CD4-positive, alpha-beta memory T cell (primary cell): ENCODE measurements around the gene PTPN4. TPM values are rescaled to one million over a fixed set of nuclear protein-coding genes. Genes with fewer than 3 reads are reported as not detected.
A peak's percentile ranks its signal among the peaks of the same experiment; 100 is the strongest.

Source experiments
- CTCF ChIA-PET: fragments of 350-600 bp; sonication (Branson Sonifier 250); formaldehyde crosslinking; loops from one replicate; lab custom pipeline; 2021; ENCODE audit warnings: inconsistent platforms; ENCODE audit not compliant: partially characterized antibody; lab: Charles Lee
- POLR2A ChIA-PET: fragments of 350-600 bp; sonication (Branson Sonifier 250); formaldehyde crosslinking; loops from one replicate; lab custom pipeline; 2021; ENCODE audit not compliant: partially characterized antibody; lab: Charles Lee
- DNase-seq, 5 donors: peaks; one replicate each; pipeline versions ENCODE4 v3.0.0 to v3.0.0-alpha.2; 2020 to 2022; ENCODE audit warnings: mixed read lengths in 1 of 5
- H3K27ac ChIP-seq: one replicate; pipeline ENCODE4 v1.7.0; 2013; ENCODE audit warnings: low read depth, low read length
- H3K27me3 ChIP-seq: 2 replicates; pipeline ENCODE4 v1.7.0; 2013; ENCODE audit warnings: mild to moderate bottlenecking, low read length, moderate library complexity; ENCODE audit not compliant: insufficient read depth
- H3K36me3 ChIP-seq: 2 replicates; pipeline ENCODE4 v1.7.0; 2013; ENCODE audit warnings: mild to moderate bottlenecking, low read length, moderate library complexity; ENCODE audit not compliant: insufficient read depth
- H3K4me1 ChIP-seq: 2 replicates; pipeline ENCODE4 v1.7.0; 2013; ENCODE audit warnings: mild to moderate bottlenecking, low read length, moderate library complexity; ENCODE audit not compliant: insufficient read depth
- H3K4me3 ChIP-seq, 2 donors: one replicate each; pipeline ENCODE4 v1.7.0; 2013; ENCODE audit warnings: low read length in 2 of 2, mild to moderate bottlenecking in 1 of 2
- H3K9me3 ChIP-seq, 2 donors: one replicate each; pipeline ENCODE4 v1.7.0; 2013; ENCODE audit warnings: low read length in 2 of 2, control low read depth in 1 of 2; ENCODE audit not compliant: control insufficient read depth in 1 of 2
- H3K27ac Mint-ChIP-seq, 7 donors: one replicate each; pipeline ENCODE4 v1.8.0; 2020 to 2021; ENCODE audit warnings: mixed read lengths in 7 of 7, mild to moderate bottlenecking in 6 of 7, inconsistent platforms in 3 of 7, moderate library complexity in 3 of 7
- H3K27me3 Mint-ChIP-seq, 2 donors: one replicate each; pipeline ENCODE4 v1.8.0; 2020 to 2021; ENCODE audit warnings: mixed read lengths in 2 of 2
- H3K36me3 Mint-ChIP-seq, 2 donors: one replicate each; pipeline ENCODE4 v1.8.0; 2020 to 2021; ENCODE audit warnings: mixed read lengths in 2 of 2, inconsistent platforms in 1 of 2, mild to moderate bottlenecking in 1 of 2
- H3K4me1 Mint-ChIP-seq, 4 donors: one replicate each; pipeline ENCODE4 v1.8.0; 2020 to 2021; ENCODE audit warnings: mixed read lengths in 4 of 4, mild to moderate bottlenecking in 1 of 4
- H3K4me3 Mint-ChIP-seq, 8 donors: one replicate each; pipeline ENCODE4 v1.8.0; 2020 to 2021; ENCODE audit warnings: mixed read lengths in 8 of 8, mild to moderate bottlenecking in 7 of 8, moderate library complexity in 6 of 8, inconsistent platforms in 3 of 8
- H3K9me3 Mint-ChIP-seq, 8 donors: one replicate each; pipeline ENCODE4 v1.8.0; 2020 to 2021; ENCODE audit warnings: mixed read lengths in 8 of 8, mild to moderate bottlenecking in 5 of 8, inconsistent platforms in 3 of 8, moderate library complexity in 1 of 8
- intact Hi-C: fragments of 100-400 bp; cut with micrococcal nuclease; formaldehyde crosslinking; loops from one replicate; pipeline ENCODE4 v1.15.1; 2023
- polyA plus RNA-seq, 2 donors: library from polyadenylated mRNA; unstranded; fragments of 300-500 nt; fragmentation: Illumina TruSeq; gene quantifications; one replicate each; pipeline ENCODE4 v1.2.3, GENCODE V29; 2021
- total RNA-seq, 2 experiments: library from RNA; stranded (reverse); gene quantifications; one replicate each; pipeline ENCODE4 v1.2.3, GENCODE V29; 2021

The PTPN4 gene
- total and polyA plus RNA-seq, 4 experiments from 2014 or later = 83.1 to 137 (median 92.9) TPM

- intact Hi-C loops = no loop called here
- CTCF ChIA-PET = interaction anchor here (0.9 to 5.4 kb wide), 4 partner anchors 9 to 39 kb away, joined by 3 to 22 read pairs (median 4); no protein-coding TSS in a partner anchor
- Mint-ChIP-seq H3K27me3 (peaks cover under 1 to 6% of the 10 kb centered on the region in 2 donors), H3K27ac (no peak overlapping the region), H3K36me3 (peaks cover 0 to 3% of the 10 kb centered on the region in 2 donors), H3K9me3 (no peaks in the 10 kb centered on the region), H3K4me1 (no peaks in the 10 kb centered on the region), H3K4me3 (no peak overlapping the region)
- no peak overlapping the region for H3K27ac ChIP-seq
- H3K27me3 ChIP-seq = no peaks in the 10 kb centered on the region
- H3K4me1 ChIP-seq = no peaks in the 10 kb centered on the region
- no peaks in the 10 kb centered on the region for H3K9me3 ChIP-seq
- POLR2A ChIA-PET = no interaction called here
- H3K36me3 ChIP-seq = no peaks in the 10 kb centered on the region
- no peak overlapping the region for H3K4me3 ChIP-seq
- DNase-seq = no peak
These were observed 17.9 kb upstream of the PTPN4 start for GRCh38 chr2:119741868-119742267.

GRCh38 chr2:119744335-119744939, 15.3 kb upstream of the PTPN4 start:
- DNase-seq = no peak
- CTCF ChIA-PET = no interaction called here
- H3K27me3 Mint-ChIP-seq = peaks cover 6 to 10% of the 10 kb centered on the region in 2 donors
- peaks cover 0 to 3% of the 10 kb centered on the region in 2 donors for H3K36me3 Mint-ChIP-seq
- Histone ChIP-seq H3K36me3 (no peaks in the 10 kb centered on the region), H3K27ac (no peak overlapping the region), H3K4me1 (no peaks in the 10 kb centered on the region), H3K27me3 (no peaks in the 10 kb centered on the region), H3K9me3 (no peaks in the 10 kb centered on the region), H3K4me3 (no peak overlapping the region)
- H3K4me3 Mint-ChIP-seq = no peak overlapping the region
- intact Hi-C loops = no loop called here
- no peaks in the 10 kb centered on the region for H3K9me3 Mint-ChIP-seq
- H3K4me1 Mint-ChIP-seq = no peaks in the 10 kb centered on the region
- POLR2A ChIA-PET = no interaction called here
- H3K27ac Mint-ChIP-seq = no peak overlapping the region

GRCh38 chr2:119745566-119745965, 14.2 kb upstream of the PTPN4 start:
- H3K4me3 Mint-ChIP-seq = no peak overlapping the region
- no peak for DNase-seq
- H3K9me3 ChIP-seq = no peaks in the 10 kb centered on the region
- no peaks in the 10 kb centered on the region for H3K9me3 Mint-ChIP-seq
- H3K4me3 ChIP-seq = no peak overlapping the region
- H3K27ac ChIP-seq = no peak overlapping the region
- H3K27me3 ChIP-seq = no peaks in the 10 kb centered on the region
- H3K4me1 ChIP-seq = no peaks in the 10 kb centered on the region
- H3K4me1 Mint-ChIP-seq = no peaks in the 10 kb centered on the region
- no peak overlapping the region for H3K27ac Mint-ChIP-seq
- ChIA-PET POLR2A (no interaction called here), CTCF (no interaction called here)
- intact Hi-C loops = no loop called here
- H3K27me3 Mint-ChIP-seq = peaks cover 6 to 10% of the 10 kb centered on the region in 2 donors
- H3K36me3 Mint-ChIP-seq = peaks cover 0 to 3% of the 10 kb centered on the region in 2 donors
- no peaks in the 10 kb centered on the region for H3K36me3 ChIP-seq

GRCh38 chr2:119746836-119747686, 12.7 kb upstream of the PTPN4 start:
- Histone ChIP-seq H3K27ac (no peak overlapping the region), H3K36me3 (no peaks in the 10 kb centered on the region), H3K4me1 (no peaks in the 10 kb centered on the region), H3K4me3 (no peak overlapping the region), H3K27me3 (no peaks in the 10 kb centered on the region), H3K9me3 (no peaks in the 10 kb centered on the region)
- Mint-ChIP-seq H3K9me3 (no peaks in the 10 kb centered on the region), H3K36me3 (peaks cover 0 to 3% of the 10 kb centered on the region in 2 donors), H3K27ac (peak overlapping the region in 1 of 7 donors; percentile 23), H3K4me3 (no peak overlapping the region), H3K27me3 (peaks cover 6 to 10% of the 10 kb centered on the region in 2 donors), H3K4me1 (no peaks in the 10 kb centered on the region)
- intact Hi-C loops = no loop called here
- no peak for DNase-seq
- CTCF ChIA-PET = interaction anchor here (0.6 to 1.3 kb wide), 4 partner anchors 71 to 1337 kb away, joined by 3 read pairs; no protein-coding TSS in a partner anchor
- POLR2A ChIA-PET = interaction anchor here (1.6 kb wide), 1 partner anchor 9 kb away, joined by 3 read pairs; no protein-coding TSS in a partner anchor

- intact Hi-C loops = no loop called here
- Histone ChIP-seq H3K36me3 (no peaks in the 10 kb centered on the region), H3K4me3 (no peak overlapping the region), H3K4me1 (no peaks in the 10 kb centered on the region), H3K27me3 (no peaks in the 10 kb centered on the region), H3K9me3 (no peaks in the 10 kb centered on the region), H3K27ac (no peak overlapping the region)
- ChIA-PET CTCF (interaction anchor here (0.7 to 1.4 kb wide), 3 partner anchors 9 to 78 kb away, joined by 3 to 4 read pairs (median 4); no protein-coding TSS in a partner anchor), POLR2A (no interaction called here)
- no peak for DNase-seq
- Mint-ChIP-seq H3K27me3 (peaks cover 6% of the 10 kb centered on the region in 2 donors), H3K36me3 (peaks cover 0 to 3% of the 10 kb centered on the region in 2 donors), H3K27ac (no peak overlapping the region), H3K4me3 (no peak overlapping the region), H3K4me1 (peaks cover 0 to under 1% (median under 1%) of the 10 kb centered on the region in 4 donors), H3K9me3 (no peaks in the 10 kb centered on the region)
These were observed 11.6 kb upstream of the PTPN4 start for GRCh38 chr2:119748135-119748534.

GRCh38 chr2:119749477-119750012, 10.2 kb upstream of the PTPN4 start:
- Mint-ChIP-seq H3K9me3 (no peaks in the 10 kb centered on the region), H3K27me3 (peaks cover 3 to 6% of the 10 kb centered on the region in 2 donors), H3K4me3 (no peak overlapping the region), H3K4me1 (peaks cover 0 to 5% (median 4%) of the 10 kb centered on the region in 4 donors), H3K36me3 (peaks cover 0 to 3% of the 10 kb centered on the region in 2 donors), H3K27ac (no peak overlapping the region)
- H3K36me3 ChIP-seq = no peaks in the 10 kb centered on the region
- no peaks in the 10 kb centered on the region for H3K9me3 ChIP-seq
- intact Hi-C loops = no loop called here
- no peak overlapping the region for H3K27ac ChIP-seq
- ChIA-PET POLR2A (no interaction called here), CTCF (interaction anchor here (1.0 to 1.4 kb wide), 2 partner anchors 74 to 77 kb away, joined by 4 read pairs; no protein-coding TSS in a partner anchor)
- DNase-seq = no peak
- H3K4me3 ChIP-seq = no peak overlapping the region
- no peaks in the 10 kb centered on the region for H3K4me1 ChIP-seq
- no peaks in the 10 kb centered on the region for H3K27me3 ChIP-seq

GRCh38 chr2:119751706-119752105, 8.0 kb upstream of the PTPN4 start:
- H3K4me1 Mint-ChIP-seq = peaks cover 0 to 5% (median 4%) of the 10 kb centered on the region in 4 donors
- peaks cover 3 to 6% of the 10 kb centered on the region in 2 donors for H3K27me3 Mint-ChIP-seq
- Histone ChIP-seq H3K4me1 (no peaks in the 10 kb centered on the region), H3K36me3 (no peaks in the 10 kb centered on the region), H3K27ac (no peak overlapping the region), H3K9me3 (no peaks in the 10 kb centered on the region), H3K4me3 (no peak overlapping the region), H3K27me3 (no peaks in the 10 kb centered on the region)
- no peaks in the 10 kb centered on the region for H3K36me3 Mint-ChIP-seq
- intact Hi-C loops = loop anchor here (2.0 kb wide), 1 partner anchor 561 kb away; no protein-coding TSS in a partner anchor
- CTCF ChIA-PET = interaction anchor here (0.8 to 1.7 kb wide), 3 partner anchors 53 to 425 kb away, joined by 3 to 6 read pairs (median 3); no protein-coding TSS in a partner anchor
- H3K4me3 Mint-ChIP-seq = no peak overlapping the region
- no peaks in the 10 kb centered on the region for H3K9me3 Mint-ChIP-seq
- POLR2A ChIA-PET = no interaction called here
- DNase-seq = no peak
- no peak overlapping the region for H3K27ac Mint-ChIP-seq
